AG10803 (cell line): ENCODE measurements around the gene CARD18.
"Not testable (repeated sequence)": the region's sequence is repeated elsewhere in the genome, so short reads cannot be mapped to it uniquely, and the experiment has no call there.

Source experiments
- DNase-seq: peaks from one replicate; pipeline ENCODE4 v3.0.0; 2010; ENCODE audit warnings: low read depth
- H3K4me3 ChIP-seq: 2 replicates; pipeline ENCODE4 v1.5.1; 2011; ENCODE audit warnings: mild to moderate bottlenecking, low read length, control low read depth
- CTCF ChIP-seq: conservative IDR thresholded peaks from 2 replicates; pipeline ENCODE4 v1.5.1; 2011; ENCODE audit warnings: mild to moderate bottlenecking, low read length, control low read depth, inconsistent platforms

The CARD18 gene

GRCh38 chr11:105111145-105111944, 28.2 kb downstream of the CARD18 start:
- no peak for DNase-seq
- no peak for TF ChIP-seq CTCF
- H3K4me3 ChIP-seq = no peak overlapping the region

- no peak overlapping the region for H3K4me3 ChIP-seq
- no peak for DNase-seq
- no peak for TF ChIP-seq CTCF
Observed at GRCh38 chr11:105110688-105111030, 28.9 kb downstream of the CARD18 start.

GRCh38 chr11:105109855-105110687, 29.5 kb downstream of the CARD18 start:
- no peak for TF ChIP-seq CTCF
- peak; percentile 78 for DNase-seq
- peak overlapping the region; percentile 38 for H3K4me3 ChIP-seq

GRCh38 chr11:105109321-105109720, 30.2 kb downstream of the CARD18 start:
- DNase-seq = no peak
- no peak overlapping the region for H3K4me3 ChIP-seq
- TF ChIP-seq CTCF = no peak

GRCh38 chr11:105108247-105108646, 31.3 kb downstream of the CARD18 start:
- H3K4me3 ChIP-seq = no peak overlapping the region
- no peak for DNase-seq
- no peak for TF ChIP-seq CTCF

GRCh38 chr11:105107226-105107825, 32.2 kb downstream of the CARD18 start:
- not testable (repeated sequence) for H3K4me3 ChIP-seq, DNase-seq

GRCh38 chr11:105106140-105106539, 33.4 kb downstream of the CARD18 start:
- no peak overlapping the region for H3K4me3 ChIP-seq
- TF ChIP-seq CTCF = no peak
- no peak for DNase-seq
